Activated CD4-positive, alpha-beta T cell treated with anti-CD3 and anti-CD28 coated beads, Interleukin-2, amount 10 ng/mL, durations not matched to agents 7 days and 5 days (primary cell): ENCODE data around the gene KCNN4. TPM values are rescaled to one million over a fixed set of nuclear protein-coding genes. Genes with fewer than 3 reads are reported as not detected.

Experiments
- CTCF ChIA-PET: fragments of 350-600 bp; sonication (Branson Sonifier 250); formaldehyde crosslinking; loops from one replicate; lab custom pipeline; 2021; ENCODE audit warnings: antibody characterized with exemption; lab: Charles Lee
- POLR2A ChIA-PET: fragments of 350-600 bp; sonication (Branson Sonifier 250); formaldehyde crosslinking; loops from one replicate; lab custom pipeline; 2021; ENCODE audit warnings: antibody characterized with exemption; lab: Charles Lee
- DNase-seq: peaks from one replicate; pipeline ENCODE4 v3.0.0-alpha.2; 2020
- H3K27ac Mint-ChIP-seq: one replicate; pipeline ENCODE4 v1.8.0; 2021; ENCODE audit warnings: mild to moderate bottlenecking, moderate library complexity, mixed read lengths
- H3K27me3 Mint-ChIP-seq: one replicate; pipeline ENCODE4 v1.8.0; 2021; ENCODE audit warnings: mixed read lengths
- H3K36me3 Mint-ChIP-seq: one replicate; pipeline ENCODE4 v1.8.0; 2021; ENCODE audit warnings: low read depth, mixed read lengths
- H3K4me1 Mint-ChIP-seq: one replicate; pipeline ENCODE4 v1.8.0; 2021; ENCODE audit warnings: mixed read lengths
- H3K4me3 Mint-ChIP-seq: one replicate; pipeline ENCODE4 v1.8.0; 2021; ENCODE audit warnings: mild to moderate bottlenecking, moderate library complexity, mixed read lengths
- H3K9me3 Mint-ChIP-seq: one replicate; pipeline ENCODE4 v1.8.0; 2021; ENCODE audit warnings: mixed read lengths
- total RNA-seq, 2 experiments: library from RNA; stranded (reverse); gene quantifications; one replicate each; pipeline ENCODE4 v1.2.3, GENCODE V29; 2021

KCNN4 gene
- total RNA-seq, 2 experiments from 2014 or later = 31.9 to 34.5 TPM

DNA sequence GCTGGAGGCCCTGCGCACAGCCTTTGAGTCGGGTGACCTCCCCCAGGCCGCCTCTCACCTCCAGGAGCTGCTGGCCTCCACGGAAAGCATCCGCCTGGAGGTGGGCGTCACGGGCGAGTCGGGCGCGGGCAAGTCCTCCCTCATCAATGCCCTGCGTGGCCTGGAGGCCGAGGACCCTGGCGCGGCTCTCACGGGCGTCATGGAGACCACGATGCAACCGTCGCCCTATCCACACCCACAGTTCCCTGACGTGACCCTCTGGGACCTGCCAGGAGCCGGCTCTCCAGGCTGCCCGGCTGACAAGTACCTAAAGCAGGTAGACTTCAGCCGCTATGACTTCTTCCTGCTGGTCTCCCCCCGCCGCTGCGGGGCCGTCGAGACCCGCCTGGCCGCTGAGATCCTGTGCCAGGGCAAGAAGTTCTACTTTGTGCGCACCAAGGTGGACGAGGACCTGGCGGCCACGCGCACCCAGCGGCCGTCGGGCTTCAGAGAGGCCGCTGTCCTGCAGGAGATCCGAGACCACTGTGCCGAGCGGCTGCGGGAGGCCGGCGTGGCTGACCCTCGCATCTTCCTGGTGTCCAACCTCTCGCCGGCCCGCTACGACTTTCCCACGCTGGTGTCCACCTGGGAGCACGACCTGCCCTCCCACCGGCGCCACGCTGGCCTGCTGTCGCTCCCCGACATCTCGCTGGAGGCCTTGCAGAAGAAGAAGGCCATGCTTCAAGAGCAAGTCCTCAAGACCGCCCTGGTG, 62.0 kb downstream of the KCNN4 start:
- Mint-ChIP-seq H3K9me3 (no peaks in the 10 kb centered on the region), H3K36me3 (no peaks in the 10 kb centered on the region)

More for the DNA sequence above, 62.0 kb downstream of the KCNN4 start:
- ChIA-PET CTCF (no interaction called here), POLR2A (no interaction called here)
- no peaks in the 10 kb centered on the region for H3K4me1 Mint-ChIP-seq
- DNase-seq = no peak
- no peak overlapping the region for H3K27ac Mint-ChIP-seq
- no peaks in the 10 kb centered on the region for H3K27me3 Mint-ChIP-seq
- no peak overlapping the region for H3K4me3 Mint-ChIP-seq

Other genes starting within 250 kb of the KCNN4 start
- gene ZNF575, start 247.8 kb downstream of the KCNN4 start, total RNA-seq = 1 to 10 TPM; 6.2 to 6.3 TPM
- 10 to 100 TPM; 41.2 to 42.6 TPM for gene XRCC1, start 205.4 kb downstream of the KCNN4 start, total RNA-seq
- gene PINLYP, start 205.2 kb downstream of the KCNN4 start, total RNA-seq = 1 to 10 TPM; 4.1 to 5.0 TPM
- gene IRGQ, start 184.8 kb downstream of the KCNN4 start, total RNA-seq = 1 to 10 TPM; 9.0 to 9.7 TPM
- 10 to 100 TPM; 14.1 to 14.9 TPM for gene ZNF576, start 184.4 kb downstream of the KCNN4 start, total RNA-seq
- gene SRRM5, start 168.9 kb downstream of the KCNN4 start, total RNA-seq = under 1 TPM; 0.50 to 0.79 TPM
- 10 to 100 TPM; 24.5 to 30.5 TPM for gene ZNF428, start 161.3 kb downstream of the KCNN4 start, total RNA-seq
- gene CADM4, start 141.1 kb downstream of the KCNN4 start, total RNA-seq = under 1 TPM; 0.12 to 0.20 TPM
- gene PLAUR, start 110.8 kb downstream of the KCNN4 start, total RNA-seq = 10 to 100 TPM; 10.3 TPM
- not detected for gene IRGC, start 64.9 kb downstream of the KCNN4 start, total RNA-seq
- 10 to 100 TPM; 69.1 to 71.0 TPM for gene SMG9, start 26.0 kb downstream of the KCNN4 start, total RNA-seq
- under 1 TPM; 0.62 to 0.79 TPM for gene LYPD5, start 21.5 kb upstream of the KCNN4 start, total RNA-seq
- 1 to 10 TPM; 6.1 to 7.4 TPM for gene ZNF283, start 46.3 kb upstream of the KCNN4 start, total RNA-seq
- gene ZNF404, start 103.0 kb upstream of the KCNN4 start, total RNA-seq = 1 to 10 TPM in 1 of 2 experiments, under 1 TPM in 1; 0.98 to 1.3 TPM
- 10 to 100 TPM; 17.0 to 17.1 TPM for gene ZNF45, start 154.3 kb upstream of the KCNN4 start, total RNA-seq
- gene ZNF221, start 170.3 kb upstream of the KCNN4 start, total RNA-seq = 1 to 10 TPM in 1 of 2 experiments, under 1 TPM in 1; 0.99 to 1.0 TPM
- gene ZNF155, start 203.2 kb upstream of the KCNN4 start, total RNA-seq = 1 to 10 TPM; 6.3 to 6.6 TPM
- 1 to 10 TPM; 4.5 to 5.5 TPM for gene ZNF230, start 222.0 kb upstream of the KCNN4 start, total RNA-seq
- gene ZNF222, start 244.4 kb upstream of the KCNN4 start, total RNA-seq = 1 to 10 TPM; 2.8 to 3.7 TPM